Kasumi-1 (cell line): ENCODE data around the gene PCDHGA1.
"Not testable (repeated sequence)": the region's sequence is repeated elsewhere in the genome, so short reads cannot be mapped to it uniquely, and the experiment has no call there.

Source experiments
- DNase-seq, 2 experiments: peaks; one replicate each; lab custom pipeline; 2025; lab: John Stamatoyannopoulos, UW

Gene PCDHGA1

DNA sequence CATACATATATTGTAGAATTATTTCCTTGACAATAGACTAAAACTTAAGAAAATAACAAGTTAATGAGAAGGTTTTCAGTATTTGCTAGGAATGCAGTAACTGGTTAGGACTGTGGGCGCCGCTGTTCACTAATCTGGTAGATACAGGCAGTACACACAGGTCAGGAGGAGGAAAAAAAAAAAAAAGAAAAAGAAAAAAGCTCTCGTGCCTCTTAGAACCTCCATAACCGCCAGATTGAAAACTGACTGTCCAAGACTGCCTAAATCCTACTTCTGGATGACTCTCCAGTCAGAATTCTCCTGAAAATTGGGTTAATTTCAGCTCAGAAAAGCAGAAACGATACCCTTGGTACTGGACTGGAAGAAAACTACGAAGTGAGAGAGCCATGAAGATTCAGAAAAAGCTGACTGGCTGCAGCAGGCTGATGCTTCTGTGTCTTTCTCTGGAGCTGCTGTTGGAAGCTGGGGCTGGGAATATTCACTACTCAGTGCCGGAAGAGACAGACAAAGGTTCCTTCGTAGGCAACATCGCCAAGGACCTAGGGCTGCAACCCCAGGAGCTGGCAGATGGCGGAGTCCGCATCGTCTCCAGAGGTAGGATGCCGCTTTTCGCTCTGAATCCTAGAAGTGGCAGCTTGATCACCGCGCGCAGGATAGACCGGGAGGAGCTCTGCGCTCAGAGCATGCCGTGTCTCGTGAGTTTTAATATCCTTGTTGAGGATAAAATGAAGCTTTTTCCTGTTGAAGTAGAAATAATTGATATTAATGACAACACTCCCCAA is at the start of gene PCDHGA1:
PCDHGA1 (plus strand) TSS at position 216 of the 782 bp plus-strand sequence.
- DNase-seq, result no peak

DNA sequence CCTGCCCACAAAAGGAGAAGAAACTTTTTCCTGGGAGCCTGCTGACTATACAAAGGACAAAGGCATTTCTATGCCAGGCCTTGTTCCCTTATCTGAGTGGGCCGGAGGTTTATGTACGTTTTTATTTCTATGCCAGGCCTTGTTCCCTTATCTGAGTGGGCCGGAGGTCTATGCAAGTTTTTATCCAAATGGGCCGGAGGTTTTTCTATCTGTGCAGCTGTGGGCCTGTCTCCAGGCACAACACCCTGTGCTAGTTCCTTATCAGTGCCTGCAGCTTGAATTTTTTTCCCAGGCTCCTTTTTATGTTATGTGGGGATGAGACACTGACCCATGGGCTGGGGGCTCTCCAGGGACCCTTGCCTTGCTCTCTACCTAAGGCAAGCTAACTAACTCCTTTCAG is 31.9 kb upstream of the PCDHGA1 start:
- no peak for DNase-seq

DNA sequence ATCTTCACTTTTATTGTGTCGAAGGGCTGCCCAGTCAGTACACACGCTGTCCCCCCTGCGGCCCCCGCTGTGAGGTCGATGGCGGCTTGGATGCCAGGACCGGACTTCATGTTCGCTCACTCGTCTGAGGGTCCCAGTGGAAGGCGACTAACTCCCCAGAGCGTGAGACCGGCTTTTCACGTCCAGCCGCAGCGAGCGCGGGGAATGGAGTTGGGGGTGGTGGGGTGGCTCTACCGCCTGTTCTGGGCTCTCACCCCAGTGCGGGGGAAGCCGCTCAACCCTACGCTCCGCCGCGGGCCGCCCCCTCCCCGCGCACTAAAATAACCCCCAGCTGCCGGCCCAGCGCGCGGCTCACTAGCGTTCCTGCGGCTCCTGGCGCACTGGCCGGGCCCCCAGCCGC is 26.6 kb upstream of the PCDHGA1 start, which contains the start of gene SLC25A2:
SLC25A2 (minus strand) TSS at position 294 of the 400 bp plus-strand sequence; CDS start at position 110, 184 bp downstream.
- no peak for DNase-seq

GRCh38 chr5:141306630-141307029 is 23.7 kb upstream of the PCDHGA1 start:
- no peak for DNase-seq

GRCh38 chr5:141313711-141314110 is 16.6 kb upstream of the PCDHGA1 start:
- DNase-seq, result no peak

- DNase-seq, result not testable (repeated sequence)
Measured at GRCh38 chr5:141316963-141317362, 13.4 kb upstream of the PCDHGA1 start.

DNA sequence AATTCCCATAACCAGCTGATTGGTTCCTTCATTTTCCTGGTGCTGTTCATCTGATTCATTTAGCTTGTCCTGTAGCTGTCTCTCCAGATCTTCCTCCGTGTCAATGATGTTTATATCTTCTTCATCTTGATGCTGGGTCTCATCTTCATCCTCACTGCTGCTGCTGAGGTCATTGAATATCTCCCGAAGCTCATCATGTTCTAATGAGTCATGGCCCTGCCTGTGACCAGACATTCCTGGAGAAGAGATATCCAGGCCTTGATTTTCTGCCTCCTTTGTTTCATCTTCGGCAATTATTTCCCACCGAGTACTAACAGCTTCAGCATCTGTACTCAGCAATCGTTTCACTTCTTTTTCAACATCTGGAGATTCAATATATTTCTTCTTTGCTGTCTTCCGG is 11.1 kb upstream of the PCDHGA1 start:
- no peak for DNase-seq

DNA sequence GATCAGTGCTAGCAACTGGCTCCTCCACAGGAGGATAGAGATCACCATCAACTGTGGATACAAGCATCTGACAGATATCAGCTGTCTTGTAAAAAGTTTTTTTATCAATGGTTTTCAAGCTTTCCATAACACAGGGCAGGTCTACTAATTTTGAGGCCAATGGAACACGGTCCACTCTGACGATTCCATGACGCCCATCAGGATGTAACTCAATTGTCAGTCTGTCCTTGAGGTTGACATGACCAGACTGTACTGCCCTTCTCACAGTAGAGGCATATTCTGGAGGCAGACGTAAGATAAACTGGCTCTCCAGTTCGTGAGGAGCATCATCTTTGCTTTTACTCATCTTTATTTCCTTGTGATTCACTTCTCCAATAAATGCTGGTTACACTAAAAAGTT is 10.6 kb upstream of the PCDHGA1 start:
- no peak for DNase-seq

DNA sequence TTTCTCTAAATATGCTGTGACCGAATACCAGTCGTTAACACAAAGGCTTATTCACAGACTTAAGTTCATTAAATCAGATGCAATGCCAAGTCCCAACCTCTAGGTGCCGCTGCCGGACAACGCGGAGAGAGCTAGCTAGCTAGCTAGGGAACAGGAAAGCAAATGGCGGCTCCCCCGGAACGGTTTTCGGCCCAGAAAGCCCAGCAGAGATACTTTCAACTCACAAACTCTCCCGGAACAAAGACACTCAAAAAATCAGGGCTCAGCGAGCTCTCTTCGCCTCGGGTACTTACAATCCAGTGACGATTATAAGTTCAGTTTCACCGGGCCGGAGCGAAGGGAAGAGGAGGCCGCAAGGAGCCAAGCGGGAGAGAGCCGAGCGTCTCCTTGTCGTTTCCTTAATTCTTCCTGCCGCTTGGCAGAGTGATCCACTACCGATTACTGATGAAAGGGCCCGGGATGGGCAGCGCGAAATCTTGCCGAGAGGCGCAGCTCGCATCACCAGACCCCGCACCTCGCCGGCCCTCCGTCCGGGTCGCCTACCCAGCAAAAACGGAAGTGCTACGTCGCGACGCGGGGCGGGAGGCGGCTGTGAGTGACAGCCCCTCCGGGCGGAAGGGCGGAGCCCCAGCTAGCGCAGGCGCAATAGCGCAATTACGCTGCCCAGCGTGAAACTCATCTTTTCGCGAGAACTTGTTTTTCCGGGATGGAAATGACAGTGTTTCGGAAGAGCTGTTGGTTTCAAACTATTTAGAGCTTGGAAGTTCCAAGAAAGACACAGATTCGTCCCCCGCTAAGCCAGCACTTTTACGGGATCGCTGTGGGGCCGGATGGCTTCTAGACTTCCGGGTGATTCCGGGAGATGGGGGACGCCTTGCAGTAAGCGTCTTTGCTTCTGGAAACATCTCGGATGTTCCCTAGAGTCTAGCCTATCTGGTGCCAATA is 9.8 kb upstream of the PCDHGA1 start, which contains the start of gene TAF7:
TAF7 (minus strand) TSS at position 560 of the 945 bp plus-strand sequence. CDS start 740 bp downstream, outside the sequence.
- peak; percentile 83 for DNase-seq

GRCh38 chr5:141322261-141322660 is 8.1 kb upstream of the PCDHGA1 start:
- no peak for DNase-seq

DNA sequence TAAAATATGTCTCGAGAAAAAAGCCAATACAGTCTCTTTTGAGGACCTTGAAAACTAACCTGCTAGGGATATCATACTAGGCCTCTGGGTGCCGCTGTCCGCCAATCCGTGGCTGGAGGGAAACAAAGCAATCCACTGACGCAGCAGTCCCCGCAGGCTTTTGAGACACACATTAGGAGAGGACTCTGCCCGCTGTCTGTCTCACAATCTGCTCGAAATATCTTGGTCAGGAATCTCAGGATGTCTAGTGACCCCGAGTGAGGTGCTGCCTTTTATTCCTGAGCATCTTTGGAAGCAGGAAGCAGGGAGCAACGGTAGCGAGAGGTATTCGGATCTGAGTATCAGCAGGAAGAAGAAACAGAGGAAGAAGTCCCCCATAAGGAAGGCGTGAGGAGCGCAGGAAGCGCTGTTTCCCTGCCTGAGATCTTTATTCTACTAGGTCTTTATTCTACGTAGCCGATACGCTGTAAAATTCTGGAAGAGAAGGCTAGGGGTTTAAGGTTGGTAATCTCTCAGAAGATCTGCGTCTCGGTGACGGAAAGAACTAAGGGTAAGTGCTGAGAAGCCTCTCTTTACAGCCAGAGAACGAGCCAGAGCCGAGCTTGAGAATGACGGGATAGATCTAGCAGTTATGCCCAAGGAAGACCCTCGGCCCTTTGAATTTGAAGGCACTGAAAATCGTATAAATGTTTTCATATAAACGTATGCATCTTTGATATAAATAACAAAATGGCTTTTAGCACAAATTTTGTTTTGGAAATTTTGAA is 4.0 kb upstream of the PCDHGA1 start:
- DNase-seq, result no peak

- no peak for DNase-seq
Measured at GRCh38 chr5:141328231-141328630, 2.1 kb upstream of the PCDHGA1 start.

- not testable (repeated sequence) for DNase-seq
Measured at GRCh38 chr5:141332571-141332970, 2.3 kb downstream of the PCDHGA1 start.

DNA sequence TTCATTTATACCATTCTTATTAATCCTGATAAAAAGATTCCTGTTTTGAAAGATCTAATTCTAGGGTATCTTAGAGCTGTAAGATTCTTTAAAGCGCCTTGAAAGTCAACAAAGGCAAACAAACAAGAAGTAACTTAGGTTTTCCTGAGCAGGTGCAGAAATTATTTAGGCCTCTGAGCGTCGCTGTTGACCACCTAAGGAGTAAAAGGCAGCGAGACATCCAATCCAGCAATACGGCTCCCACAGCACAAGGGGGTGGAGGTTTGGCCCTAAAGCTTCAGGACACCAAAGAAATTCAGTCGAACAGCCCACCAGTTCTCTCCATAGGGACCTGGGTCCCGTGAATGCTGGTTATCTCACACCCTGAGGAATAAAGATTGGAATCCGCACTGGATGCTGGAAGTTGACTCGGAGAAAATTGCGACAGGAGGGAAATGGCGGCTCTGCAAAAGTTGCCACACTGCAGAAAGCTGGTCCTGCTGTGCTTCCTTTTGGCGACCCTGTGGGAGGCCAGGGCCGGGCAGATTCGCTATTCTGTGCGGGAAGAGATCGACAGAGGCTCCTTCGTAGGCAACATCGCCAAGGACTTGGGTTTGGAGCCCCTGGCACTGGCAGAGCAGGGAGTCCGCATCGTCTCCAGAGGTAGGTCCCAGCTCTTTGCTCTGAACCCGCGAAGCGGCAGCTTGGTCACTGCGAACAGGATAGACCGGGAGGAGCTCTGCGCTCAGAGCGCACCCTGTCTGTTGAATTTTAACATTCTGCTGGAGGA is 8.4 kb downstream of the PCDHGA1 start, which contains the start of gene PCDHGA2:
PCDHGA2 (plus strand) TSS at position 223 of the 769 bp plus-strand sequence.
- no peak for DNase-seq

DNA sequence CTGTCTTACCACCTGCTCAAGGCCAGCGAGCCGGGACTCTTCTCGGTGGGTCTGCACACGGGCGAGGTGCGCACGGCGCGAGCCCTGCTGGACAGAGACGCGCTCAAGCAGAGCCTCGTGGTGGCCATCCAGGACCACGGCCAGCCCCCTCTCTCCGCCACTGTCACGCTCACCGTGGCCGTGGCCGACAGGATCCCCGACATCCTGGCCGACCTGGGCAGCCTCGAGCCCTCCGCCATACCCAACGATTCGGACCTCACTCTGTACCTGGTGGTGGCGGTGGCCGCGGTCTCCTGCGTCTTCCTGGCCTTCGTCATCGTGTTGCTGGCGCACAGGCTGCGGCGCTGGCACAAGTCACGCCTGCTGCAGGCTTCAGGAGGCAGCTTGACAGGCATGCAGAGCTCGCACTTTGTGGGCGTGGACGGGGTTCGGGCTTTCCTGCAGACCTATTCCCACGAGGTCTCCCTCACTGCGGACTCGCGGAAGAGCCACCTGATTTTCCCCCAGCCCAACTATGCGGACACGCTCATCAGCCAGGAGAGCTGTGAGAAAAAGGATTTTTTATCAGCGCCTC is 10.6 kb downstream of the PCDHGA1 start:
- DNase-seq, result not testable (repeated sequence)

DNA sequence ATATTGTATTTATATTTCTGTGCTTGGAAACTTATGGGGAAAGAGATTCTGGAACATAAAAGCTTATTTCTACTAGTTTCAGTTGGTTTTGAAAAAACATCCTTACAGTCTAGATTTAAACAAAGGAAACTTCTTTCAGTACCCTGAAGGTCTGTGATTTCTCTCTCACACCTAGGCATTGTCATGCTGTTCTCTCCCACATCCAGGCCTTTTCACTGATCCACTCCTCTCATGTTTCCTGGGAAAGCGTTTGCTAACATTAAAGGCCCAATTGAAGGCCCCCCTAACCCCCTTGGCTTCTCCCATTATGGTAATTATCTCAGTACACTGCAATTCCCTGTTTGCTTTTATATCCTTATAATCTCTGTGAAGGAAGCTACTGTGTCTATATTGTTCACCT is 12.5 kb downstream of the PCDHGA1 start:
- no peak for DNase-seq

GRCh38 chr5:141343242-141343952 is 13.1 kb downstream of the PCDHGA1 start, which contains the start of gene PCDHGA3:
Gene PCDHGA3, plus strand, starts transcription at chr5:141343829. Its CDS starts 205 bp downstream, at chr5:141344034.
- no peak for DNase-seq

- DNase-seq, result no peak
Measured at GRCh38 chr5:141343953-141344463, 13.7 kb downstream of the PCDHGA1 start.

DNA sequence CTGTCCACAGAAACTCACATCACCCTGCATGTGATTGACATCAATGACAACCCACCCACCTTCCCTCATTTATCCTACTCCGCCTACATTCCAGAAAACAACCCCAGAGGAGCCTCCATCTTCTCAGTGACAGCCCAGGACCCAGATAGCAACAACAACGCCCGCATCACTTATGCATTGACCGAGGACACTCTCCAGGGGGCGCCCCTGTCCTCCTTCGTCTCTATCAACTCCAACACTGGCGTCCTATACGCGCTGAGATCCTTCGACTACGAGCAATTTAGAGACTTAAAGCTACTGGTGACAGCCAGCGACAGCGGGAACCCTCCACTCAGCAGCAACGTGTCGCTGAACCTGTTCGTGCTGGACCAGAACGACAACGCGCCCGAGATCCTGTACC is 15.0 kb downstream of the PCDHGA1 start:
- no peak for DNase-seq

- DNase-seq, result not testable (repeated sequence)
Measured at GRCh38 chr5:141346017-141346416, 15.7 kb downstream of the PCDHGA1 start.
